Ishikawa (cell line): ENCODE results near the gene MIPOL1.

ENCODE experiments used
- EGR1 ChIP-seq: IDR thresholded peaks from 2 replicates; pipeline ENCODE4 v1.6.1; 2012
- EP300 ChIP-seq: IDR thresholded peaks from 2 replicates; pipeline ENCODE4 v1.6.1; 2012; ENCODE audit warnings: borderline replicate concordance
- REST ChIP-seq: IDR thresholded peaks from 2 replicates; pipeline ENCODE4 v1.6.1; 2012; ENCODE audit warnings: low read depth, mild to moderate bottlenecking
- TAF1 ChIP-seq: IDR thresholded peaks from 2 replicates; pipeline ENCODE4 v1.6.1; 2012; ENCODE audit warnings: low read depth, mild to moderate bottlenecking
- YY1 ChIP-seq: IDR thresholded peaks from 2 replicates; pipeline ENCODE4 v1.6.1; 2012; ENCODE audit warnings: low read depth

- TF ChIP-seq TAF1 = no peak
- TF ChIP-seq REST = no peak
- TF ChIP-seq EP300 = no peak
- no peak for TF ChIP-seq YY1
- TF ChIP-seq EGR1 = no peak
These were observed 30.3 kb upstream of the MIPOL1 start for GRCh38 chr14:37167151-37168047.
